LNCAP (cell line): Measurements from ENCODE around the gene GPS2.

Experiments used
- TF ChIP-seq, protein P1 (sequence below): fragments of 450-650 bp; IDR thresholded peaks from 2 replicates; pipeline ENCODE4 v1.5.1; 2017; ENCODE audit warnings: mild to moderate bottlenecking

The GPS2 gene

GRCh38 chr17:7262935-7263800 is 52.0 kb downstream of the GPS2 start:
- TF ChIP-seq, protein P1, sequence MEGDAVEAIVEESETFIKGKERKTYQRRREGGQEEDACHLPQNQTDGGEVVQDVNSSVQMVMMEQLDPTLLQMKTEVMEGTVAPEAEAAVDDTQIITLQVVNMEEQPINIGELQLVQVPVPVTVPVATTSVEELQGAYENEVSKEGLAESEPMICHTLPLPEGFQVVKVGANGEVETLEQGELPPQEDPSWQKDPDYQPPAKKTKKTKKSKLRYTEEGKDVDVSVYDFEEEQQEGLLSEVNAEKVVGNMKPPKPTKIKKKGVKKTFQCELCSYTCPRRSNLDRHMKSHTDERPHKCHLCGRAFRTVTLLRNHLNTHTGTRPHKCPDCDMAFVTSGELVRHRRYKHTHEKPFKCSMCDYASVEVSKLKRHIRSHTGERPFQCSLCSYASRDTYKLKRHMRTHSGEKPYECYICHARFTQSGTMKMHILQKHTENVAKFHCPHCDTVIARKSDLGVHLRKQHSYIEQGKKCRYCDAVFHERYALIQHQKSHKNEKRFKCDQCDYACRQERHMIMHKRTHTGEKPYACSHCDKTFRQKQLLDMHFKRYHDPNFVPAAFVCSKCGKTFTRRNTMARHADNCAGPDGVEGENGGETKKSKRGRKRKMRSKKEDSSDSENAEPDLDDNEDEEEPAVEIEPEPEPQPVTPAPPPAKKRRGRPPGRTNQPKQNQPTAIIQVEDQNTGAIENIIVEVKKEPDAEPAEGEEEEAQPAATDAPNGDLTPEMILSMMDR, result no peak
